Vagina (tissue), 2 donors: ENCODE measurements around the gene MS4A13. TPM values are rescaled to one million over a fixed set of nuclear protein-coding genes. Genes with fewer than 3 reads are reported as not detected.

Experiments
- DNase-seq, 2 donors: peaks; one replicate each; pipeline ENCODE4 v3.0.0-alpha.2; 2017; ENCODE audit errors: extremely low spot score in 2 of 2
- H3K27ac ChIP-seq: fragments of 200-600 bp; sonication (generic); one replicate; pipeline ENCODE4 v1.5.1; 2019
- H3K27me3 ChIP-seq: fragments of 200-600 bp; sonication (generic); one replicate; pipeline ENCODE4 v1.5.1; 2019
- H3K36me3 ChIP-seq, 2 donors: fragments of 200-600 bp; sonication (generic); one replicate each; pipeline ENCODE4 v1.5.1; 2017 to 2019
- H3K4me1 ChIP-seq: fragments of 200-600 bp; sonication (generic); one replicate; pipeline ENCODE4 v1.5.1; 2019
- H3K4me3 ChIP-seq, 2 donors: fragments of 200-600 bp; sonication (generic); 1 replicate in 1 of 2; 2 replicates in 1 of 2; pipeline ENCODE4 v1.5.1; 2016 to 2019
- H3K9me3 ChIP-seq: fragments of 200-600 bp; sonication (generic); one replicate; pipeline ENCODE4 v1.5.1; 2019
- POLR2AphosphoS5 ChIP-seq, 2 donors: sonication (generic); formaldehyde crosslinking; IDR thresholded peaks; one replicate each; pipeline ENCODE4 v1.9.0; 2017; ENCODE audit warnings: antibody characterized with exemption in 2 of 2, mild to moderate bottlenecking in 2 of 2, low read depth in 1 of 2; ENCODE audit not compliant: insufficient read depth in 1 of 2
- intact Hi-C: fragments of 100-400 bp; cut with DNase I; formaldehyde crosslinking; loops from one replicate; pipeline ENCODE4 v1.15.1; 2023
- total RNA-seq: library from RNA; depleted of rRNA; stranded (reverse); fragments of >200 nt; gene quantifications from one replicate; pipeline ENCODE4 v1.2.3, GENCODE V29; 2016

The MS4A13 gene
- total RNA-seq, 1 donor from 2014 or later: not detected

GRCh38 chr11:60589611-60590010 lies 74.4 kb downstream of the MS4A13 start:
- Histone ChIP-seq H3K27me3 (no peaks in the 10 kb centered on the region), H3K27ac (no peak overlapping the region), H3K4me1 (no peaks in the 10 kb centered on the region), H3K4me3 (no peak overlapping the region), H3K36me3 (no peaks in the 10 kb centered on the region), H3K9me3 (no peaks in the 10 kb centered on the region)
- TF ChIP-seq POLR2AphosphoS5 (IDR thresholded peaks at IDR 0.05; ENCODE audit: insufficient read depth in 1 of 2, low read depth in 1 of 2): no peak
- intact Hi-C loops: no loop called here
- no peak for DNase-seq

Other genes with a start within 250 kb of the MS4A13 start
- 10.3 TPM for gene MS4A4A, start 234.7 kb upstream of the MS4A13 start, total RNA-seq
- gene MS4A6E, start 188.1 kb upstream of the MS4A13 start, total RNA-seq: 3.4 TPM
- gene MS4A7, start 136.9 kb upstream of the MS4A13 start, total RNA-seq: 23.3 TPM
- gene MS4A14, start 118.9 kb upstream of the MS4A13 start, total RNA-seq: 1.7 TPM
- not detected for gene MS4A5, start 85.8 kb upstream of the MS4A13 start, total RNA-seq
- gene MS4A1, start 59.5 kb upstream of the MS4A13 start, total RNA-seq: not detected
- gene MS4A12, start 22.6 kb upstream of the MS4A13 start, total RNA-seq: not detected
- gene MS4A8, start 184.2 kb downstream of the MS4A13 start, total RNA-seq: not detected
- not detected for gene MS4A18, start 209.3 kb downstream of the MS4A13 start, total RNA-seq
- gene MS4A15, start 241.5 kb downstream of the MS4A13 start, total RNA-seq: not detected